IPS DF 6.9 (cell line): Measurements from ENCODE around the gene MVB12B.

ENCODE experiments used
- DNase-seq: peaks from one replicate; pipeline ENCODE4 v3.0.0-alpha.2; 2013; ENCODE audit warnings: low read depth, low spot score
- H3K27ac ChIP-seq: one replicate; pipeline ENCODE4 v1.5.1; 2013; ENCODE audit warnings: low read length, control low read depth
- H3K27me3 ChIP-seq: 2 replicates; pipeline ENCODE4 v1.6.1; 2013; ENCODE audit warnings: mild to moderate bottlenecking, low read length; ENCODE audit not compliant: control insufficient read depth, insufficient read depth
- H3K36me3 ChIP-seq: 2 replicates; pipeline ENCODE4 v1.6.1; 2013; ENCODE audit warnings: low read length; ENCODE audit not compliant: control insufficient read depth, insufficient read depth
- H3K4me1 ChIP-seq: 2 replicates; pipeline ENCODE4 v1.6.1; 2013; ENCODE audit warnings: low read length; ENCODE audit not compliant: control insufficient read depth, insufficient read depth
- H3K4me3 ChIP-seq: 2 replicates; pipeline ENCODE4 v1.5.1; 2013; ENCODE audit warnings: mild to moderate bottlenecking, low read length
- H3K9me3 ChIP-seq: 2 replicates; pipeline ENCODE4 v1.6.1; 2013; ENCODE audit warnings: low read length, inconsistent platforms; ENCODE audit not compliant: control insufficient read depth, insufficient read depth
- whole genome bisulfite sequencing: extraction: QIAGEN DNeasy Blood & Tissue Kit; methylation state at CpG from one replicate; pipeline ENCODE4 v1.1.7; 2013; ENCODE audit warnings: mixed read lengths, missing lambda C conversion rate; ENCODE audit not compliant: insufficient read length, insufficient coverage; 5-methylcytosine and 5-hydroxymethylcytosine counted together

Gene MVB12B

DNA sequence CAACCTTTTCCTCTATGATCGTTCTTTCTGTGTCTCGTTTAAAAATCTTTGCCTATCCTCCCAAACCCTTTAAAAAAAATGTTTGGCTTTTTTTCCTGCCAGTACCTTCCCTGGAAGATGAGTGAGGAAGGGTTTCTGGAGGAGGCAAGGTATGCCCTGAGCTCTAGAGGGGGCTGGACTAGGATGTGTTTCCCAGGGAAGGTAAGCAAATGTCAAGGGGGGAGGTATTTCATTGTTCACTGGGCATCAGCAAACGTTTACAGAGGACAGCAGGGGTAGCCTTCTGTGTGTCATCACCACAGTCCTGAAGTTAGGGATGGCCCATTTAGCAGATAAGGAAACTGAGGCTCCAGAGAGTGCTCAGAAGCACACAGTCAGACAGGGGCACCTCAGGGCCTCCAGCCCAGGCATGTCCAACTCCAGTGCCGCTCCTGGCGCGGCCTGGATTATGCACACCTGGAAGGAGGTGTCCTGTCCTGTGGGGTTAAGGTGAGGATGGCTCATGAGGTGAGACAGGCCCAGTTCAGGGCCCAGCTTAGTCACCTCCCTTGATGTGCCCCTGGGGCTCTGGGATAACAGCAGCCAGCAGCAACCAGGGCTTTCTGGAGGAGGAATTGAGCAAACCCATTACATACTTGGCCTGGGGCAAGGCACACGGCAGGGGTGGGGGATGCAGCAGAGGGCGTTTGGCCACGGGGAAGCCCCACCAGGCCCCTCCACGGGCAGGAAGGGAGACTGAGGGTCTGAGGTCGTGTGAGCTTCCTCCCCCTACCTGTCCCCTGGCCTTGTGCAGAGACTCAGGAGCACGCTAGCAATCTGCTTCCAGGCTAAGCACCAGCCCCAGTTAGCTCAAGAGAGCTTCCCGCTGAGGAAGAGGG is 186.8 kb downstream of the MVB12B start:
- DNase-seq, result no peak
- no CpG with 5 or more reads among the region's 13 CpGs for WGBS
- no peaks in the 10 kb centered on the region for H3K27me3 ChIP-seq
- H3K27ac ChIP-seq, result no peak overlapping the region
- H3K9me3 ChIP-seq, result no peaks in the 10 kb centered on the region
- H3K4me3 ChIP-seq, result no peak overlapping the region; the same call in 1 of the 2 replicates
- no peaks in the 10 kb centered on the region for H3K36me3 ChIP-seq
- H3K4me1 ChIP-seq, result peaks cover 8% of the 10 kb centered on the region

DNA sequence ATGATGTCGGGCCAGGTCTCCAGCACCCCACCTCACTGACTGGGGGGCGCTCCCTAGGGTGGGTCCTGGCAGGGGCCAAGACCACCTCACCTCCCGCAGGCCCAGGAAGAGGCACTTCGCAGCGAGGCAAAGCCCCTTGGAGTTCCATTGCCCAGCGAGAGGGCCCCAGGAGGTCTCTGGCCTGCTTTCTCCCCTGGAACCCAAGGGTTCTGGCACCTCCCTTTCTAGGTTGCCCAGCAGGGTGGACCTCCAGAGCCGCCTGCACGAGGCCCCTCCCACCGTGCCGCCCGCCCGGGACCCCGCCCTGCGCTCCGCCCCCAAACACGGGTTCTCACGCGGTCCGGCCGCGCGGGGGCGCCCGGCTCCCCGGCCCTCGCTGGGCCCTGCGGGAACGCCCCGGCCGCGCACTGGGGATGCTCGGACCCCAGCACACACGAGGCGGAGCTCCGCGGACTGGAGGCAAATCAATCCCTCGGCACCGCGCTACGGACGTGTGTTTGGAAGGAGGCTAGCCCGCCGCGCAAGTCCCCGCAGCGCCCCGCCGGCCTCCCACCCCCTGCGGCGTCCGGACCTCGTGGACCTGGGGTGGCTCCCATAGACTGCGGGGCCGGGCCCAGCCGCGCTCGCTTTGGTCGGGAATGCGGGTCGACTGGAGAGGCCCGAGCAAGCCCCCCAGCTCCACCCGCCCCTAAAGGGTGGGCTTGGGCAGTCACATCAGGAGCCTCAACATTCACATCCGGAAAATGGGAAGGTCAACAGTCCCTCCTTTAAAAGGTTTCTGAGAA is 187.6 kb downstream of the MVB12B start:
- Histone ChIP-seq H3K27ac (no peak overlapping the region), H3K36me3 (no peaks in the 10 kb centered on the region), H3K4me1 (peaks cover 8% of the 10 kb centered on the region), H3K9me3 (no peaks in the 10 kb centered on the region), H3K27me3 (no peaks in the 10 kb centered on the region), H3K4me3 (peak overlapping the region; percentile 11; the same call in 1 of the 2 replicates)
- DNase-seq, result no peak
- WGBS, result no CpG with 5 or more reads among the region's 63 CpGs

GRCh38 chr9:126515001-126515872 is 188.6 kb downstream of the MVB12B start:
- Histone ChIP-seq H3K4me1 (peaks cover 9% of the 10 kb centered on the region), H3K4me3 (no peak overlapping the region), H3K9me3 (no peaks in the 10 kb centered on the region), H3K27ac (no peak overlapping the region), H3K36me3 (no peaks in the 10 kb centered on the region), H3K27me3 (no peaks in the 10 kb centered on the region)
- DNase-seq, result no peak
- WGBS, result no CpG with 5 or more reads among the region's 27 CpGs

GRCh38 chr9:126515873-126516505 is 189.4 kb downstream of the MVB12B start:
- H3K9me3 ChIP-seq, result no peaks in the 10 kb centered on the region
- no peak for DNase-seq
- no peaks in the 10 kb centered on the region for H3K27me3 ChIP-seq
- H3K4me3 ChIP-seq, result no peak overlapping the region
- H3K4me1 ChIP-seq, result peaks cover 9% of the 10 kb centered on the region
- H3K36me3 ChIP-seq, result no peaks in the 10 kb centered on the region
- no peak overlapping the region for H3K27ac ChIP-seq
- no CpG with 5 or more reads among the region's 14 CpGs for whole genome bisulfite sequencing

DNA sequence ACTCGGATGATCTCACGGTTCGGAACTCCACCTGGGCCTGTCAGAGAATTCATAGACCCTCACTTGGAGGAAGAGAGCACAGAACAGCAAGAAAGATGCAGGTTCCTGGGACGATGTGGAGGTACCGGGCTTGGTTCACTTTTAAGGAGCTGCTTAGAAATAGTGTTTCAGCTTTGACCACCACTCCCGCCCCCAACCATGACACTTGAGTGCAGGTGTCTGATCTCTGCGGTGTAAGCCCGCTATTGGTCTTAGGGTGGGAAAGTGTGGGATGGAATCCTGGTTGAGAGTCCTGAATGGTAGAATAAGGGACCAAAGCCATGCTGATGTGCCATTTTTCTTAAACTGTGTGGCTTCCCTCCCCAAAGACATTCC is 189.9 kb downstream of the MVB12B start:
- no peak overlapping the region for H3K27ac ChIP-seq
- no peak for DNase-seq
- peaks cover 9% of the 10 kb centered on the region for H3K4me1 ChIP-seq
- H3K4me3 ChIP-seq, result no peak overlapping the region
- no peaks in the 10 kb centered on the region for H3K36me3 ChIP-seq
- no peaks in the 10 kb centered on the region for H3K9me3 ChIP-seq
- no CpG with 5 or more reads among the region's 8 CpGs for WGBS
- H3K27me3 ChIP-seq, result no peaks in the 10 kb centered on the region

DNA sequence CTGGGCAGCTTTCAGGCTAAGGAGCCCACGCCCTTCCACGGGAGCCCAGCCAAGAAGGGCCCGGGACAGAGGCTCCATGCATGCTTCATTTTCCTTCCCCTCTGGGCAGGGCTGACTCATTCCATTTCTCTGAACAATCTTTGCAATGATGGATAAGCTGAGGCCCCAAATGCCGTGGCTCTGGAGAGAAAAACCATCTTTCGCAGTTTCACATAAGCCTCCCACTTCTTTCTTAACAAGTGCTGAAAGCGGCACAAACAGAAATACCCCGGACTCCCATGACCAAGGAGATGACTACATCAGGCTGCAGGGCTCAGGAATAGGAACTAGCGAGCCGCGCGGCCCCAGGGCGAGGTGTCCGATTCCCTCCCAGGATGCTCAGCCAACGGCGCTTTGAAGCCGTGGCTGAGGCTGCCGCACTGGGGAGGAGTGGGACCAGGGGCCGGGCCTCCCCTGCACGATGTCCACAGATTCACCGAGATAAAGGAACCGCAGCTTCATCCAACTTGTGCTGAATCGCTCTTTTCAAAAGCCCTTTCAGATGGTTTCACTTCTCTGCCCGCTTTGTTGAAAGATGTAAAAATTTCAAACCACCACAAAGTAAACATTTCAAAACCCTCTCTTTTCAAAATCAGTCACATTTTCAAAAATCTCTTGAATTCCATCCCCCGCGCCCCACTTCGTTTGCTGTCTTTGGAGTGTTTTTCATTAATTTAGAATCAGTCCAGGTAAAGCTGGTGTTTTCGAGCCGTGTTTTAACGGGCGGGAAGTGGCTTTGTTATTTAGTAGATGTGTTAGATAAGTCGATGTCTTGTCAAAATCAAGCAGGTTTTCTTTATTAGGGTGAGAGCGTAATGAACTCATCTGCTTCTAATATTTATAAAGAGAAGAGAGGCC is 190.6 kb downstream of the MVB12B start:
- Histone ChIP-seq H3K4me1 (peaks cover 9% of the 10 kb centered on the region), H3K27ac (no peak overlapping the region), H3K9me3 (no peaks in the 10 kb centered on the region), H3K36me3 (no peaks in the 10 kb centered on the region), H3K27me3 (no peaks in the 10 kb centered on the region), H3K4me3 (no peak overlapping the region)
- WGBS, result 100% methylated on average over 2 of the region's 32 CpGs
- no peak for DNase-seq

DNA sequence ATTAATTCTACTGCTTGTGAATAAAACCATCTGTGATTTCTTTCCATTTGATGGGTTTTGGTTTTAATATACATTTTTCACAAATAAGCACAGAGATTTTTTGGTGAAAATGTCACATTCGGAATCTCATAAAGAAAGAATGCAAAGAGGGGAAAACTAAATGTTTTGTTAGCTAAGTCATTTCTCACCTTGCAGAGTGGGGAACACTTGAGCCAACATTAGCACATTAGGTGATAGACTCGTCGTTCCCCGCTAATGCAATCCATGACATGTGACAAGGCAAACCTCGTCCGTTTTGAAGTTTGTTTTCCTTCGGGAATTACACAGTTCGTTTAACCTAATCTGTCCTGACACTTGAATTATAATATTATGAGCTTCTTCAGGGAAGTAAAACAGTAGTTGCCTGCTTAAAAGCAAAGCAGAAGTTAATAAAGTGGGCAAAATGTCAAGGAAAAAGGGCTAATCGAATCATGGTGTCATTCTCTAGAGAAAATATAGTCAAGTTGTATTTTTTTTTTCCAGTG is 191.3 kb downstream of the MVB12B start:
- Histone ChIP-seq H3K27me3 (no peaks in the 10 kb centered on the region), H3K36me3 (no peaks in the 10 kb centered on the region), H3K27ac (no peak overlapping the region), H3K4me1 (peaks cover 9% of the 10 kb centered on the region), H3K9me3 (no peaks in the 10 kb centered on the region), H3K4me3 (no peak overlapping the region)
- no peak for DNase-seq
- WGBS, result no CpG with 5 or more reads among the region's 9 CpGs

DNA sequence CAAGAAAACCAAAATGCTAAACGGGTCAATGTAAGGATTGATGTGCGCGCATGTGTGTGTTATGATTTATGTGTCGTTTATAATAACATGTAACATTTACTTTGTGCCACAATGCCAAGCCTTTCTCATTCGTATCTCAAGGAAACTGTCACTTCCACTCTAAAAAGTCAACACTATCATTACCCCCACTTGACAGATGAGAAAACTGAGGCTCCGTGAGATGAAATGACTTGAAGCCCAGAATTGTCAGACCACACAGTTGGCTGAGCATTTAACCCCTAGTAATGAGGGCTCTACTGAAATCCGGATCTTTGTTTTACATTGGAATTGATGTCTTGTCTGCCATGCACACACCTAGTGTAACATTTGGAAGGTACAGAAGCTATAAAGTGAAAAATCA is 192.1 kb downstream of the MVB12B start:
- no peaks in the 10 kb centered on the region for H3K9me3 ChIP-seq
- peaks cover 4% of the 10 kb centered on the region for H3K4me1 ChIP-seq
- no peak overlapping the region for H3K27ac ChIP-seq
- no CpG with 5 or more reads among the region's 7 CpGs for WGBS
- H3K4me3 ChIP-seq, result no peak overlapping the region
- H3K36me3 ChIP-seq, result no peaks in the 10 kb centered on the region
- no peak for DNase-seq
- H3K27me3 ChIP-seq, result no peaks in the 10 kb centered on the region
